Measurements from ENCODE around the gene RNU7-1.

DNA sequence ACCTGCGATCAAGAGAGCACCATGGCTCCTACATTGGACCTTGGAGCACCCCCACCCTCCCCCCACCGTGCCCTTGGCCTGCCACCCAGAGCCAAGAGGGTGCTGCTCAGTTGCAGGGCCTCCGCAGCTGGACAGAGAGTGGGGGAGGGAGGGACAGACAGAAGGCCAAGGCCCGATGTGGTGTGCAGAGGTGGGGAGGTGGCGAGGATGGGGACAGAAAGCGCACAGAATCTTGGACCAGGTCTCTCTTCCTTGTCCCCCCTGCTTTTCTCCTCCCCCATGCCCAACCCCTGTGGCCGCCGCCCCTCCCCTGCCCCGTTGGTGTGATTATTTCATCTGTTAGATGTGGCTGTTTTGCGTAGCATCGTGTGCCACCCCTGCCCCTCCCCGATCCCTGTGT lies 1.8 kb upstream of the RNU7-1 start:
- no peak for TF ChIP-seq POLR2AphosphoS5 (IDR thresholded peaks at IDR 0.05; ENCODE audit: low read depth, low read length)
- TF ChIP-seq SIN3A (IDR thresholded peaks at IDR 0.05; ENCODE audit: borderline replicate concordance, insufficient read depth, low read length) = no peak
- no peak for TF ChIP-seq REST (IDR thresholded peaks at IDR 0.05; ENCODE audit: insufficient read depth in 1 of 2, low read depth in 2 of 2, low read length in 2 of 2)
